ENCODE data around the gene ADGRL3.
"Not testable (repeated sequence)": the region's sequence is repeated elsewhere in the genome, so short reads cannot be mapped to it uniquely, and the experiment has no call there.

Gene ADGRL3

DNA sequence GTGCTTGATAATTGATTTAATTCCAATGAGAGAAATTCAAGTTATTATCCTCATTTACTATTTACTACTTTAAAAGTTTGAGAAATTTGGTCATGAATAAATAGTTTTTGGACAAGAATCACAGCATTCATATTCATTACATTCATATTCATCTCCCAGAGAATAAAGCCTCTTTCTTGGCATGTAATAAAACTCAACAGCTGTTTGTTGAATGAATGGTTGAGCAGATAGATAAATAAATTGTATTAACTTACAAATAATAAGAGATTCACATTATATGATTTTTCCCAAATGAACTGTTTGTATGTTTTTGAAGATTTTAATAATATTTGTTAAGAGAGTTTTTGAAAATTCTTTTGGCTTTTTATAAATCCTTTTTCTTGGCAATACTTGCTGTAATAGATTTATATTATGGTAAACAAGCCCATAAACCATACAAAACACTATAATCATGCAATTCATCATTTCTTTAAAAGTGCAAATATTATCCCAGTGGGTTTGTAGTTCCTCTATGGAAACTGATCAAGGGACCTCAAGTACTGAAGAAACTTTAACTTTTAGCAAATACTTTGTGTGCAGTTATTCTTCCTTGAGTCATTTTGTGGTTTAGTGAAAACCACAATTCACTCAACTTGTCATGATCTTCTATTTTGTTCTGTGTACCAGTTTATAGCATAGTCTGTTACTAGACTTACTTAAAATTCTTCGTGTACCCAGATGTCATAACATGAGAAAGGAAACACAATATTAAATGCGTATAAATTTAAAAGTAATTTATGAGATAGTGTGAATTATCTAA, 371.8 kb downstream of the ADGRL3 start:
- no peak for DNase-seq

DNA sequence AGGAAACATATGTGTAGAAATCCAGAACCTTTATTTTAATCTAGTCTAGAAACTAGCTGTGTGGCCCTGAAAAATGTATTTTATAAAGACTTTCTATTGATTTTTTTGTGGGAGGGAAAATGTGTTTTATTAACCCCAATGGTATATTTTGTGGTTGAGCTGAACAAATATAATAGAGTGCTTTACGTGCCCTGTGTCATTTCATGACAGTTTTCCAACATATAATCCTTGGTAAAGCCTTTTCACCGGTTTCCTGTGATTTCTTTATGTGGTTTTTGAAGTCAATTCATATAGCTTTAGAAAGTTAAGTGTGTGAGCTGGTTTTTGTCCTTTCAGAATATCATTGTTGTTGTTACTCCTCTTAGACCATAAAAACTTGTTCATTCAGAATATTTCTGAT, 375.7 kb downstream of the ADGRL3 start:
- no peak for DNase-seq

DNA sequence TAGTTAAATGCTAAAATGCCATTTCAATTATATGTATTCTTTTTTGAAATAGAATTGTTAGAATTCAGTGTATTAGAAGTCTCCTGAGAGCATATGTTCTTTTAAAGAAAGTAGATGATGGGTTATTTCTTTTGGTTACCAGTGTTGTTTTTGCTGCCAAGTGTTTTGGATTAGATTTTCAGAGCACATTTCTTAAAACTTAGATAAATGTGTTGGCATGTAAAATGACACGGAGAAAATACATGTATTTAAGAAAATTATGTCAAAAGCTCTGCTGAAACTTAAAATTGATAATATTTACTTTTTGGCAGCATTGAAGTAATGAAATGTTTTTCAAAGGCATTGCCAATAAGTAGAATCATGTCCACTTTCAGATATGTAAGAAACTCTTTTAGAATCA, 379.7 kb downstream of the ADGRL3 start:
- no peak for DNase-seq

DNA sequence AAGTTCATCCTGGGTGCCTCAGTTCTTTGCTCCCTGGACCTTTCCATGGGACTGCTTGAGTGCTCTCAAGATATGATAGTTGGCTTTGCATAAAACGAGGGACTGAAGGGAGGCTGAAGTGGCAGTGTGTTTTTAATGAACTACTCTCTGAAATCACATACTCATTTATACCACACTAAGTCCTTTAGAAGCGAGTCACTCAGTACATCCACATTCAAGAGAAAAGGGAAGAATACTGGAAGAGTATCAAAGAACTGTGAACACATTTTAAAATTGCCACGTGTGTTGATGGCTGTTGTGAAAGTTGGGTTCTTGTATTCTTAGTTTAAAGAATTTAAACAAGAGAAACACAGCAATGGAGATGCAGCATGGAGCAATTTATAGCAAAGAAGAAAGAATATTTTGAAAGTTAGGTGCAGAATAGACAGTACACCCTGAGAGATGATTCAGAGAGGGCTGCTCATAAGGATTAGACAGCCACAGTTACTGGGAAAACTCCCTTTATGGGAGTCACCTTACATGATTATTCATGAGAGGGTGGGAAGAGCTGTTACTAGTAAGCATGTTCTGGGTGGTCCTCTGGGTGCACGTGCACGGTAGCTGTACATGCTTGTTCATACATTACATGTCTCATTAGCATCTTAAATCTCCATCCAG, 380.7 kb downstream of the ADGRL3 start:
- no peak for DNase-seq

GRCh38 chr4:61583696-61584095, 383.6 kb downstream of the ADGRL3 start:
- DNase-seq = no peak

GRCh38 chr4:61588621-61589402, 388.7 kb downstream of the ADGRL3 start:
- no peak for DNase-seq

- no peak for DNase-seq
Observed at GRCh38 chr4:61590881-61591280, 390.8 kb downstream of the ADGRL3 start.

DNA sequence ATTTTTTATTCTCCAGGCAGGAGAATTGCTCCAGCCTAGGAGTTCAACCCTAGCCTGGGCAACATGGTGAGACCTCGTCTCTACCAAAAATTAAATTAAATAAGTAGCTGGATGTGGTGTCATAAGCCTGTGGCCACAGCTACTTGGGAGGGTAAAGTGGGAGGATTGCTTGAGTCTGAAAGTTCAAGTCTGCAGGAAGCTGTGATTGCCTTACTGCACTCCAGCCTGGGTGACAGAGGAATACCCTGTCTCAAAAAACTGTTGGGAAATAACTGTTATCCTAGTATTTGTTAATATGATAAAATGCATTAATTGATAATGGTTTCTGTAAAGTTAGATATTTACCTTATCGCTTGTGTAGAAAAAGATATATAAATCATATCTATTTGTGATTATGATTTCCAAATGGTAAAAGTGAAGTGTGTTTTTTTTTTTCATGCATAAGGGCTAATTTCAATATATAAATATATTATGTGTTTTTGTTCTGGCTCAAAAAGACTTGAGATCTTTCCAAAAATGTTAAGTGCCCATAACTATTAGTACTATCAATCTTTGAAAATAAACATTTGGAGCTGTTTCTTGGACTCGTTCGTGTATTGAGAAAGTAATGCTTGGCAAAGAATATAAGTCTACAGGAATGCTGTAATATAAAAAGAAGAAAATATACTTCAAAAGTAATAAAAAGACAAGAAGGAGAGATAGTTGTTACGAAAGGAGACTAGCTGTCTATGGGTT, 396.6 kb downstream of the ADGRL3 start:
- DNase-seq = no peak

DNA sequence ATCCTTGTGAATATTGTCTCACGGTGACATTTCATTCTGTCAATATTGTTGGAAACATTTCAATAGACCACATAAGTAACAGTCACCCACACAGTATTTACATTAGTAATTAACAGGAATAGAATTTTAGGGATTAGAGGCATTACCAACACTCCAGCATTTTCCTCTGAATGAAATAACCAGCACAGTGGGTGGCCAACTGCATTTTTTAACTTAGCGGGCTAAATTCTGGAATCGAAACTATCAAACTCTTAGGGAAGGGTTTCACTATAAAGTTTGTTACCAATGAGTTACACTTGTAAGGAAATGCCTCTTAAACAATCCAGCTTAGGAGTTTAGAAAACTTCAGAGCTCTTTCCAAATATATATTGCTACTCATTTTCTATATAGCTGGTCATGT, 403.0 kb downstream of the ADGRL3 start:
- DNase-seq = no peak

- DNase-seq = no peak
Observed at GRCh38 chr4:61604054-61604453, 403.9 kb downstream of the ADGRL3 start.

DNA sequence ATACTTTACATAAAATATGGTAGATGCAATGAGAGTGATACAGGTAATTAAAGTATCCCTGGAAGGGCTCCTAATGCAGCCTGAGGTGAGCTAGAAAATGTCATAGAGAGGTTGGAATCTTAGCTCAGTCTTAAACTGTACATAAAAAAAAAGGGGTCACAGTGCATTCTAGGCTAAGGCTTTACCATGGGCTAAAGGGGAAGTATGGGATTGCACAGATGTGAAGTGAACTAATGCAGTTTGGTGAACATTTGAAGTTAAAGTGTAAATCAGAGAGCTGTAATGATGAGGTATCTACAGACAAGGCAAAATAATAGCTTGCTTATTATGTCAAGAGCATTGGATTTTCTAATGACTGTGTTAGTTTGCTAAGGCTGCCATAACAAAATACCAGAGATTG, 405.9 kb downstream of the ADGRL3 start:
- DNase-seq = peak; percentile 3

- DNase-seq = no peak
Observed at GRCh38 chr4:61614231-61614630, 414.1 kb downstream of the ADGRL3 start.

GRCh38 chr4:61619528-61619927, 419.4 kb downstream of the ADGRL3 start:
- no peak for DNase-seq

DNA sequence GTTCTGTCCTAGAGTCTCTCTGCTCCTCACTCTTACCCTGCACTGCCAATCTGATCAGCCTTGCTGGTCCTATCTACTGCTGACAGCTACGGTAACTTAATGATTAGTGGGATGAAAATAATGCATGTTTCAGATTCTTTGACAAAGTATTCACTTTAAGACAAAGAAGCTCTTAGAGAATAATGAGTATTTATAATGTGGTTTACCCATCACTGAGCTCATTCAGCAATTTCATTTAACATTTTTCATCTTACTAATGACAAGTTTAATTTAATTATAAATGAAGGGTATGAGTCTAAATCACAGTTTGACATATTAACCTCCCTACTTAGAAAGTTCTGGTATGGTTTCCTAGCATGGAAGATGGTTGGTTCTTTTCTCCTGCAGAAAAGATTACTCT, 428.2 kb downstream of the ADGRL3 start:
- no peak for DNase-seq

DNA sequence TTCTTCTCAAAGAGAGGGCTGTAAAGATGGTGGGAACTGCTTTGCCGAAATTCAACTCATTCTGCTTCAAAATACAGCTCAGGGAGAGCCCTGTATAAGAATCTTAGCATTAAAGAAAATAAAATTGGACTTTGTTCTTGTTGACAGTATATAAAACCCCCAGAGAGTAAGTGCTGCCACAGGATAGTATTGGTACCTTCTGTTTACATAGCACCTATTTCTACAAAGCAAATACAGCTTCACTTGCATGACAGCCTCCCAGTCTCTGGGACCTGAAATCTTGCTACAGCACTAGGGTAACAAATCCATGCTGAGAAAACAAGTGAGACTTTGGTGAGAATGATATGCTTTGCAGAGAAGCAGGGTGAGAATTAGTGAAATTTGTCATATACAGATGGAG, 428.6 kb downstream of the ADGRL3 start:
- no peak for DNase-seq

DNA sequence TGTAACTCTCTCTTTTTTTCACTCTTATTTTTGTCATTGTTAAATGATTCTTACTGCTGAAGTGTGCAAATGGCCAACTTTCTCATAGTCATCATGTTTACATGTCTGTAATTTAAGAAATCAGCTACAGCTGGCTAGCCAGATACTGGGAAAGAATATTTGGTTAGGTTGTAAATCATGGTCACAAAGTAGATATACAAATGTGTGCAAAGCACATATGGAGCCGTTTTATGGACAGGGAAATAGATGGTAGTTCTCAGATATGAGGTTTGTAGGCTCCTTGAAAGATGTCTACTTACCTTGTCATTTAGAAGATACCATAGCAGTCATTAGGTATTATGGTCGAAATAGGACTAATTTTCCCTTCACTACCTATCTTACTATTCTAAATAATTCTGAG, 430.4 kb downstream of the ADGRL3 start:
- no peak for DNase-seq

DNA sequence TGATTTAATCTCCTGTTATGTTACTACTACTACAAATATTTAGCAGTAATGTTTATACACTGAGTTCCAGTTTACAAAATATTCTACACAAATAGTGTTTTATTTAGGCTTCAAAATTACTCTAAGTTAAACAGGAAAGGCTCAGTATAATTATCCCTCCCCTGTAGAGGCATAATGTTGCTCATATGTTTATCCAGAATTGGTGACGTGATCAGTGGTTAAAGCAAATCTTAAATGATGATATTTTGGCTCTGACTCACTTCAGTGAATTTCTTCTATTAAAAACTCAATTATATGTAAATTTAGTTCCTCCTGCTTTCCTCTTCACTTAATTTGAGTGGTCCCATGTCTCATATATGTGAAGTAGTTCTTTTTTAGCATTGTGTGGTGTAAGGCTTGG, 438.5 kb downstream of the ADGRL3 start:
- DNase-seq = no peak

DNA sequence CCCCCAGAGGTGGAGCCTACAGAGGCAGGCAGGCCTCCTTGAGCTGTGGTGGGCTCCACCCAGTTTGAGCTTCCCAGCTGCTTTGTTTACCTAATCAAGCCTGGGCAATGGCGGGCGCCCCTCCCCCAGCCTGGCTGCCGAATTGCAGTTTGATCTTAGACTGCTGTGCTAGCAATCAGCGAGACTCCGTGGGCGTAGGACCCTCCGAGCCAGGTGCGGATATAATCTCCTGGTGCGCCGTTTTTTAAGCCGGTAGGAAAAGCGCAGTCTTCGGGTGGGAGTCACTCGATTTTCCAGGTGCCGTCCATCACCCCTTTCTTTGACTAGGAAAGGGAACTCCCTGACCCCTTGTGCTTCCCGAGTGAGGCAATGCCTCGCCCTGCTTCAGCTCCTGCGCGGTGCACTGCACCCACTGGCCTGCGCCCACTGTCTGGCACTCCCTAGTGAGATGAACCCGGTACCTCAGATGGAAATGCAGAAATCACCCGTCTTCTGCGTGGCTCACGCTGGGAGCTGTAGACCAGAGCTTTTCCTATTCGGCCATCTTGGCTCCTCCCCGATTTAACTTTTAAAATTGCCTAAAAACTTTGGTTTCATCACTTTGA, 446.7 kb downstream of the ADGRL3 start:
- not testable (repeated sequence) for DNase-seq

- DNase-seq = no peak
Observed at GRCh38 chr4:61648264-61648663, 448.1 kb downstream of the ADGRL3 start.

GRCh38 chr4:61657016-61657415, 456.9 kb downstream of the ADGRL3 start:
- DNase-seq = no peak

- DNase-seq = no peak
Observed at GRCh38 chr4:61661960-61662359, 461.8 kb downstream of the ADGRL3 start.

DNA sequence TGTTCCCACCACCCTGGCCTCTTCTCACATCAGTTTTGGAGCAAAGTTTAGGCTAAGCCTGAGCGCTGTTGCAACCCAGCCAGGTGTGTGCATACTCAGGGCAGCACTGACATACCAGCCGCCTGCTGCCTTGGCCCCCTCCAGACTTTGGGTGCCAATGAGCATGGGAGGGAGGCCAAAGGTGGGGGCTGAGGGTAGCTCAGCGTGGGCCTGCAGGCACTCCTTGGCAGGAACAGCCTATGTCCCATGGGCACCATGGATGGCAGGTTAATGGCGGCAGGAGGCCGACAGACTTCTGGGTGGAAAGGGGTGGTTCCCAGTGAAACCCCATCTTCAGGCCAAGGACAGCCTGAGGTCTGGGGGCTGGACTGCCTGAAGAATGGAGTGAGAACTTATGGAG, 462.2 kb downstream of the ADGRL3 start:
- no peak for DNase-seq

GRCh38 chr4:61663310-61663709, 463.2 kb downstream of the ADGRL3 start:
- DNase-seq = no peak
